Ectodermal cell (in vitro differentiated cells): ENCODE measurements around the gene MSI2.
A peak's percentile ranks its signal among the peaks of the same experiment; 100 is the strongest.

Experiments used
- H3K27ac ChIP-seq: 2 replicates; pipeline ENCODE4 v1.7.0; 2013; ENCODE audit warnings: mild to moderate bottlenecking, low read depth, low read length; ENCODE audit not compliant: insufficient read depth, poor library complexity, severe bottlenecking
- H3K27me3 ChIP-seq: 2 replicates; pipeline ENCODE4 v1.7.0; 2013; ENCODE audit warnings: mild to moderate bottlenecking, low read length; ENCODE audit not compliant: insufficient read depth, control insufficient read depth, poor library complexity, severe bottlenecking
- H3K36me3 ChIP-seq: one replicate; pipeline ENCODE4 v1.7.0; 2013; ENCODE audit warnings: low read length; ENCODE audit not compliant: control insufficient read depth, insufficient read depth
- H3K4me1 ChIP-seq: one replicate; pipeline ENCODE4 v1.7.0; 2013; ENCODE audit warnings: low read length; ENCODE audit not compliant: control insufficient read depth, insufficient read depth
- H3K4me3 ChIP-seq: 2 replicates; pipeline ENCODE4 v1.7.0; 2013; ENCODE audit warnings: low read depth, low read length, control low read depth; ENCODE audit not compliant: insufficient read depth
- H3K9me3 ChIP-seq: 2 replicates; pipeline ENCODE4 v1.7.0; 2013; ENCODE audit warnings: mild to moderate bottlenecking, low read length, moderate library complexity; ENCODE audit not compliant: control insufficient read depth
- WGBS, 2 experiments: methylation state at CpG; one replicate each; pipeline ENCODE4 v1.1.7; 2013; ENCODE audit warnings: missing lambda C conversion rate in 2 of 2; 5-methylcytosine and 5-hydroxymethylcytosine counted together

Gene MSI2

DNA sequence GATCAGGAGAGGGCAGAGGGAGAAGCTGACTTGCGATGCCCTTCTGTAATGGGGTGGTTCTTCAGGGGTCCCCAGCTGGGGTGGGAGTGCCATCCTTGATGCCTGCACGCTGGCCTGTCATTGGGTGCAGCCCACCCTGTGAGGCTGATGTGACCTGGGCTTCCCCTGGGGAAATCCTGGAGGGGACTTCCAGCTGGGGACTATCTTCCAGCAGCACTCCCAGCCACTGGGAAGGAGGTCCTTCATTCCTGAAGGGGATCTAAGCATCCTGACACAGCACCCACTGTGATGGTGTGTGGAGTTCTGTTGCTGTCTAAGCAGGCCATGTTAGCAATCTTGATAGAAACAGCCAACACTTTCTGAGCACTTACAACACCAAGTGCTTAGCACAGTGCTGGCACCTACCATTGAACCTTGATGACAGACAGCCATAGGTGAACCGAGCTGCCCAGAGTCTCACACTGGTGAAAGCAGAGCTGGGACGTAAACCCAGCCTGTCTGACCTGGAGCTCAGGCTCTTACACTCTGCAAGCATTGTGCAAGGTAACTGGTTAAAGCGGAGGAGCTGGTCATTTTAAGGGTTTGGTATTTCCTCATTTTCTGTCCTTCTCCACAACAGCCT is 277.5 kb downstream of the MSI2 start:
- Histone ChIP-seq H3K36me3 (no peaks in the 10 kb centered on the region), H3K27ac (no peak overlapping the region), H3K4me1 (peaks cover 72% of the 10 kb centered on the region), H3K9me3 (no peaks in the 10 kb centered on the region), H3K4me3 (no peak overlapping the region), H3K27me3 (no peaks in the 10 kb centered on the region)
- WGBS, 2 experiments = 94 to 97% methylated on average over 5 of the region's 5 CpGs

DNA sequence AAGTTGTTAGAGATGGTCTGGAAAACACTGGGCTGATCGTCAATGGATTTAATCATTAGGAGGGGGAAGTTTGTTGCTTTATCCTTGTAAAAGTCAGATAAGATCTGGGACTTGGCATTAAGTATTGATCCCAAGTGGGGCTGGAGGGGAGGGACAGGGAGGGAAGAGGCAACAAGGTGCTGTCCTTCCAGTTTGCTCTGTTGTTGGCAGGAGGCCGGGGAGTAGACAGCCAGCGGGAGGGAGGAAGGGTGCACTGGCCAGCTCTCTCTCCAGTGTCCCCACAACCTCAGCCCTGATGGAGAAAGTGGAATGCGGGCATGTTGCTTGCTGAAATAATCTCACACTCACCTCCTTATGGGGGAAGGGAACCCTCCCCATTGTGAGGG is 278.5 kb downstream of the MSI2 start:
- H3K4me3 ChIP-seq = no peak overlapping the region
- no peaks in the 10 kb centered on the region for H3K27me3 ChIP-seq
- WGBS, 2 experiments = 88 to 92% methylated on average over 4 of the region's 4 CpGs
- no peak overlapping the region for H3K27ac ChIP-seq
- no peaks in the 10 kb centered on the region for H3K9me3 ChIP-seq
- H3K4me1 ChIP-seq = peaks cover 74% of the 10 kb centered on the region
- H3K36me3 ChIP-seq = no peaks in the 10 kb centered on the region

DNA sequence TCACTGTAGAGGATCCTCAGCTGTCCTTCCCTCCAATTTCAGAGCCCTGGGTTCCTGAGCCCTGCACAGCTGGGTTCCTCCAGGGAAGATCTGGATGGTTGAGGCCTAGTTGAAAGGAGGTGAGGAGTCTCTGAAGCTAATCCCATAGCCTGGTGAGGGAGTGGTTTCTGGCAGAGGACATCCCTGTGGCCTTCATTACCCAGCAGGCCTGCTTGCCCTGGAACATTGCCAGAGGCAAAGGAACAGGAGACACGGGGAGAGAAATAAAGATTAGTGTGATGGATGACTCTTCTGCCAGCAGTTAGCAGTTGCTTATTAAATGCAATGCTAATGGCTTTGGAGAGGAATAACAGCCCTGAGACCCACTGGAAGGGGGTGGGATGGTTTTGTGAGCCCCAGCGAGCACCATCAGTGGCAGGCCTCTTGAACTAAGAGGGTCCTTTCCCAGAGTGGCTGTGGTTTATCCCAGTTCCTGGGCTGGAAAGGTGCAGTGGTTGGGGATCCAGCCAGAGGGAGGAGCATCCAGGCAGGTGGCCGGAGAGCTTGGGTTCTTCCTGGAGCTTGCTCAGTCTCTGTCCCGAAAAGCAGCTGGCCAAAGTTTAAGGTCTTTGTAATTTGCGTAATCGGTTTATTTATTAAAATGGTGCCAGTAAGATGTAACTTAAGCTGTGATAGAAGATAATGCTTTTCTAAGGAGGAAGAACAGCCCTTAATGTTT is 279.1 kb downstream of the MSI2 start:
- H3K4me1 ChIP-seq = peaks cover 69% of the 10 kb centered on the region
- WGBS, 2 experiments = 85 to 88% methylated on average over 6 of the region's 6 CpGs

DNA sequence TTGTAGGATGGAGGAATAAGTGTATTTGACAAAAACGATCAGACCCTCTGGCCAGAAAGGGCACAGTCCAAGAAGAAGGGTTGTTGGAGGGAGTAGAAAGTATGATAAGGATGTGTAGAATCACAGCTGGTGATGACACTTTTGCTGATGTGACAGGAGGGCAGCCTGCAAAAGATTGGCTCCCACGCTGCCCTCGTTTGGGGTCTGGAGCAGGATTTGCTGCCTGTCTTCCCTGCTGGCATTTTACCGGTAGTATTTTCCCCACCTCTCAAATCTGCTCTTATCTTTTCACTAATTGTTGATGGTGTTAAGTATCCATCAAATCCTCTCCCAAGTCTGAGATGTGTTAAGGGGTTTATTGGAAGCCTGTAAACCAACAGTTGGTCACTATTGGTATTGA is 280.0 kb downstream of the MSI2 start:
- Histone ChIP-seq H3K27ac (no peak overlapping the region), H3K4me1 (peaks cover 64% of the 10 kb centered on the region), H3K4me3 (no peak overlapping the region), H3K36me3 (no peaks in the 10 kb centered on the region), H3K27me3 (no peaks in the 10 kb centered on the region), H3K9me3 (no peaks in the 10 kb centered on the region)
- 87 to 93% methylated on average over 4 of the region's 4 CpGs for WGBS, 2 experiments

More for the DNA sequence above, 279.1 kb downstream of the MSI2 start:
- Histone ChIP-seq H3K36me3 (no peaks in the 10 kb centered on the region), H3K4me3 (no peak overlapping the region), H3K27me3 (no peaks in the 10 kb centered on the region), H3K27ac (no peak overlapping the region), H3K9me3 (no peaks in the 10 kb centered on the region)

DNA sequence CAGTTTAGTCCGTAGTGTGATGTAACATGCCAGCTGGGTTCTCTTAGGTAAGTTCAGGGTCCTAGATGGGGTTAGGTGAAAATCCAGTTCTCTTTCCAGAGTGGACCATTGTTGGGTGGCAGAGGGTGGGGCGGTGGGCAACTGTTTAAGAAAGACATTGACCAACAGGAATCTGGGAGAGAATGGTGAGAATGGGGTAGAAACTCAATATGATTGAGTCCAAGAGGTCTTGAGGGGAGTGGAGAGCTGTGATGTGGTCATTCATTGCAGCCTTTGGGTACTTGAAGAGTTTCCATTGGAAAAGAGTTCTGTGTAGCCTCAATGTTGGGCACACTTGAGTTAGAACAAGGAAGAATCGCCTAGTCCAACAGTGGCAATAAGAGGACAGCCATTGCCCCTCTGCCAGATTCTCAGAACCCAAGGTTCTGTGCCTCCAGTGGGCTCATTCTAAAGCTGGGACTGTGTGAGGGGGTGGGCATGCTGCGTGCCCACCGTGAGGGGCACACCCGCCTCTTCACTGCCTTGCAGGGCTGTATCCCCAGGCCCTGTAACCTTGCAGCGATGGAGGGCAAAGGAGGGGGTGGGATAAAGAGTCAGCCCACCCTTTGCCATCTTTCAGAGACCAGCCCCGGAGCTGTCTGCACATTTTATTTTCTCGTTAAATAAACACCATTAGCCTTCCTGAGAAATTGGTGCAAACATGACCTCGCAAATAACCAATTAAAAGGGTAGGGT is 280.6 kb downstream of the MSI2 start:
- Histone ChIP-seq H3K27ac (peak overlapping the region; percentile 96), H3K36me3 (no peaks in the 10 kb centered on the region), H3K27me3 (no peaks in the 10 kb centered on the region), H3K4me3 (no peak overlapping the region), H3K4me1 (peaks cover 60% of the 10 kb centered on the region), H3K9me3 (no peaks in the 10 kb centered on the region)
- WGBS, 2 experiments = 90 to 94% methylated on average over 10 of the region's 10 CpGs

DNA sequence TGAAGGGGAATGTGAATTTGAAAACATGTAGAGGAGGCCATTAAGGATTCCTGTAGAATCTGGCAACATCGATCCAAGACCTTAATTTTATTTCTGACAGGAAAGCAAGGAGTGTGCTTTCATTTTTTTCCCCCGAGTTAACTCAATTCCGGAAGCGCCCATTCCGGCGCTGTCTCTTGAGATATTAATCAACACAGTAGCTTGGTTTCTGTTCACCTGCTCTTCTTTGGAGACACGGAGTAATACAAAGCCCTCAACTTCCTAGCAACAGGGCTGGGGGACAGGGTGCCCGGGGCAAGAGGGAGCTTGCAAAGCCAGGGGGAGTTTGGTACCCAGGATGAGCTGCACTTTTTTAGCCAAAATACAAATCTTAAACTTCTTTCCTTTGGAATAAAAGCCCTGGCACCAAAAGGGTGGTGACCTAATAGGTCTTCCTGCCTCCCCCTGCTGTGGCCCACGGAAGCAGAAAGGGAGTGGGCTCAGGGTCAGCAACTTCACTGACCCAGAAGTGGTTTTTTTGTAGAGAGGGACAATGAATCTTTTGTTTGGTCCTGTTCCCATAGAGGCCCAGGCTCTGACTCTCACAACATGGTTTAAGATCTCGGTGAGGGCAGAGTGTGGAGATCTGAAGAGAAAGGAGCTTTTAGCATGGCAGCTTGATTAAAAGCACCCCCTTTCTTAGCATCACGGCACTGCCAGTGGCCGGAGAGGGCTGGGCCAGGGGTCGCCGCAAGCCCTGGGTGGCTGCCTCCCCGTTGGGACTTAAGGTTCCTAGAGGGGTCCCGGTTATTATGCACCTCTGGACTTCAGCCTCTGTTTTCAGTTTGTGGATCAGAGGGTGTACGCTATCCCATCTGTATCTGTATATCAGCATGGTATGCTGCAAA is 281.4 kb downstream of the MSI2 start:
- Histone ChIP-seq H3K36me3 (no peaks in the 10 kb centered on the region), H3K27me3 (no peaks in the 10 kb centered on the region), H3K9me3 (no peaks in the 10 kb centered on the region), H3K27ac (peak overlapping the region; percentile 96), H3K4me1 (peaks cover 60% of the 10 kb centered on the region), H3K4me3 (no peak overlapping the region)
- WGBS, 2 experiments = 56 to 57% methylated on average over 17 of the region's 17 CpGs

DNA sequence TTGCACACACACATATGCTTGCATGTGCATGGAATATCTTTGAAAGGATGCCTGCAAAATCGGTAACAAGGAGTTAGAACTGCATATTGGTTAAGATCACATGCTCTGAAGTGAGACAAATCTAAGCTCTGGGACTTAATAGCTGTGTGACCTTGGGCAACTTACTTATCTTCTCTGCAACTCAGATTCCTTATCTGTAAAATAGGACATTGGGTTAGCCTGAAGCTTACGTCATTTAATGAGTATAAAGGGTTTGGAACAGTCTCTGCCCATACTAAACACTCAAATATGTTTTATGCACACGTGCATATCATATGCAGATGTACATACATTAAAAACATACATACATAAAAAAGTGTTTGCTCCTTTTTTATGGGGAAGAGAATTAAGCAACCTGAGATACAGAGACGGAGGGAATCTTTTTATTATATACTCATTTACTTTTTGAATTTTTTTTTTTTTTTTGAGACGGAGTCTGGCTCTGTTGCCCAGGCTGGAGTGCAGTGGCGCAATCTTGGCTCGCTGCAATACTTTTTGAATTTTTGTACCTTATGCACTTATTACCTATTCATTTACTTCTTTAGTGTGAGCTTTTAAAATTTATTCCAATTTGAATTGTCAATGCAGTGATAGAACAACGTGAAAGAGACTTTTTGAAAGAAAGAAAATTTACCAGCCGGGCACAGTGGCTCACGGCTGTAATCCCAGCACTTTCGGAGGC is 282.6 kb downstream of the MSI2 start:
- Histone ChIP-seq H3K27ac (peak overlapping the region; percentile 96), H3K4me1 (peaks cover 58% of the 10 kb centered on the region)
- WGBS, 2 experiments = 89 to 90% methylated on average over 7 to 8 of the region's 11 CpGs

DNA sequence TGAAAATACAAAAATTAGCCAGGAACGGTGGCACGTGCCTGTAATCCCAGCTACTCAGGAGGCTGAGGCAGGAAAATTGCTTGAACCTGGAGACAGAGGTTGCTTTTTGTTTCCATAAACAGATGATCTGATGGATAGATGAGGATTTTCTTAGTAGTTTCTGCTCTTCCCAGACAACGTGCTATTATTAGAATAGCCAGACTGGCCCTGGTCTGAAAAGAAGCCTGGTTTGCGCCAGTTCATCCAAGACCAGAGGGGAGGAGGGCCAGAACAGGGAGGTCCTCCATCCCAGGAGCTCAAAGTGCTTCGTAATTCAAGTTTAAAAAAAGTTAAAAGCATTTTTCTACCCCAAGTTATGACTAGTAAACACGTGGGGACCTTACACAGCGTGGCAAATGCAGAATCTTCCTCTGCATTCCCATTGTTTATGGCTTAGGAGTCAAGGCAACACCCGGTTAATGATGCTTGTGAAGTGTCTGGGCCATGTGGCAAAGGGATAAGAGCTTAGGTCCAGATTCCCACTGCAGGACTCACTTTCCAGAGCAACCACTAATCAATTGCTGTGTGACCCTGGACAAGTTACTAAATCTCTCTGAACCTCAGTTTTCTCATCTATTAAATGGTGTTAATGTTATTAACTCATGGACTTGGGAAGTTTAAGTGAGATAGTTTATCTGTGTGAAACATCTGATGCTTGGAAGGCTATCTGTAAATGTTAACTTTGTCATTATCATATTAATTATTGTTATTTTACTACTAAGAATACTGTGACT is 283.4 kb downstream of the MSI2 start:
- no peaks in the 10 kb centered on the region for H3K36me3 ChIP-seq
- no peaks in the 10 kb centered on the region for H3K27me3 ChIP-seq
- H3K4me1 ChIP-seq = peaks cover 64% of the 10 kb centered on the region
- H3K9me3 ChIP-seq = no peaks in the 10 kb centered on the region
- 92 to 94% methylated on average over 8 of the region's 8 CpGs for WGBS, 2 experiments
- H3K4me3 ChIP-seq = no peak overlapping the region
- H3K27ac ChIP-seq = no peak overlapping the region

More for the DNA sequence above, 282.6 kb downstream of the MSI2 start:
- Histone ChIP-seq H3K4me3 (no peak overlapping the region), H3K9me3 (no peaks in the 10 kb centered on the region), H3K27me3 (no peaks in the 10 kb centered on the region), H3K36me3 (no peaks in the 10 kb centered on the region)

DNA sequence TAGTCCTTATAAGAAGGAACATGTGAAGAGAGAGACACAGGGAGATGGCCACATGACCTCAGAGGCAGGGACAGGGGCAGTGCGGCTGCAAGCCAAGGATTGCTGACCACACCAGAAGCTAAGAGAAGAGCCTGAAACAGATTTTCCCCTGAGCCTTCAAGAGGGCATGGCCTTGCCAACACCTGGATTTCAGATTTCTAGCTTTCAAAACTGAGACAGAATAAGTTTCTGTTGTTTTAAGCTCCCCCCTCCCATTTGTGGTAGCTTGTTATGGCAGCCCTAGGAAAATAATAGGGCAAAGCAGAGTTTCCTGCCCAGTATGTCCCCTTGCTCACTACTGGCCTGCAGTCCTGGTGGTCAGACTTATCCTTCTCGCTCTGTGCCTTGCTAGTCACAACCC is 284.3 kb downstream of the MSI2 start:
- WGBS, 2 experiments = 91 to 95% methylated on average over 2 of the region's 2 CpGs
- Histone ChIP-seq H3K27me3 (no peaks in the 10 kb centered on the region), H3K9me3 (no peaks in the 10 kb centered on the region), H3K4me3 (no peak overlapping the region), H3K27ac (no peak overlapping the region), H3K36me3 (no peaks in the 10 kb centered on the region), H3K4me1 (peaks cover 67% of the 10 kb centered on the region)
